ENCODE data around the gene MGAT2.
A peak's percentile ranks its signal among the peaks of the same experiment; 100 is the strongest.
"Not testable (repeated sequence)": the region's sequence is repeated elsewhere in the genome, so short reads cannot be mapped to it uniquely, and the experiment has no call there.

Gene MGAT2

GRCh38 chr14:49612671-49613070, 7.9 kb upstream of the MGAT2 start:
- no peak for DNase-seq

- DNase-seq = no peak
Observed at GRCh38 chr14:49614196-49614595, 6.4 kb upstream of the MGAT2 start.

- DNase-seq = no peak
Observed at GRCh38 chr14:49615776-49616175, 4.8 kb upstream of the MGAT2 start.

- no peak for DNase-seq
Observed at GRCh38 chr14:49617852-49618519, 2.6 kb upstream of the MGAT2 start.

- DNase-seq = not testable (repeated sequence)
Observed at GRCh38 chr14:49619273-49619672, 1.3 kb upstream of the MGAT2 start.

GRCh38 chr14:49619730-49620129, 869 bp upstream of the MGAT2 start:
- DNase-seq = no peak

- DNase-seq = peak; percentile 45
Observed at GRCh38 chr14:49621114-49621881, 699 bp downstream of the MGAT2 start.

GRCh38 chr14:49622022-49622607, 1.5 kb downstream of the MGAT2 start:
- no peak for DNase-seq

GRCh38 chr14:49623387-49623786, 2.8 kb downstream of the MGAT2 start:
- no peak for DNase-seq

GRCh38 chr14:49623941-49624839, 3.6 kb downstream of the MGAT2 start:
- DNase-seq = no peak

- peak; percentile 85 for DNase-seq
Observed at GRCh38 chr14:49633640-49634546, 13.3 kb downstream of the MGAT2 start.

- DNase-seq = no peak
Observed at GRCh38 chr14:49634547-49635334, 14.1 kb downstream of the MGAT2 start, which contains the start of gene DNAAF2. DNAAF2 (minus strand) TSS chr14:49635244; CDS start chr14:49635149, 95 bp downstream.

GRCh38 chr14:49636866-49637265, 16.3 kb downstream of the MGAT2 start:
- no peak for DNase-seq

GRCh38 chr14:49637534-49638078, 17.0 kb downstream of the MGAT2 start:
- DNase-seq = no peak

- DNase-seq = no peak
Observed at GRCh38 chr14:49640540-49641417, 20.2 kb downstream of the MGAT2 start.

- DNase-seq = no peak
Observed at GRCh38 chr14:49641697-49642129, 21.1 kb downstream of the MGAT2 start.

GRCh38 chr14:49642163-49642562, 21.6 kb downstream of the MGAT2 start:
- DNase-seq = no peak

- DNase-seq = no peak
Observed at GRCh38 chr14:49653508-49653907, 32.9 kb downstream of the MGAT2 start.

- DNase-seq = no peak
Observed at GRCh38 chr14:49654511-49654910, 33.9 kb downstream of the MGAT2 start.

- not testable (repeated sequence) for DNase-seq
Observed at GRCh38 chr14:49657500-49657899, 36.9 kb downstream of the MGAT2 start.
